T-cell (primary cell): ENCODE results near the gene GIMD1. TPM values are rescaled to one million over a fixed set of nuclear protein-coding genes. Genes with fewer than 3 reads are reported as not detected.

Source experiments
- ATAC-seq, 4 experiments: fragments of 200-7000 bp in 3 of 4; fragments of 150-1000 bp in 1 of 4; cut with Tn5 transposase; replicated peaks in 1 of 4; 1 replicate in 3 of 4; 2 replicates in 1 of 4; pipeline ENCODE4 v1.10.0; 2021; ENCODE audit warnings: moderate library complexity in 3 of 4, mild to moderate bottlenecking in 2 of 4, moderate number of reproducible peaks in 1 of 4
- CTCF ChIA-PET, 2 donors: fragments of 300-600 bp; sonication (Branson Sonifier 250); formaldehyde crosslinking; loops; one replicate each; lab custom pipeline; 2022; ENCODE audit warnings: antibody characterized with exemption in 2 of 2; lab: Charles Lee
- POLR2A ChIA-PET, 2 donors: fragments of 300-600 bp; sonication (Branson Sonifier 250); formaldehyde crosslinking; loops; one replicate each; lab custom pipeline; 2022; ENCODE audit warnings: antibody characterized with exemption in 2 of 2; lab: Charles Lee
- DNase-seq, 35 experiments: peaks; one replicate each; pipeline versions ENCODE4 v3.0.0 to v3.0.0-alpha.2; 2013 to 2023
- H3K27ac ChIP-seq: one replicate; pipeline ENCODE4 v1.5.1; 2013; ENCODE audit warnings: low read length
- H3K27me3 ChIP-seq, 2 experiments: replicated peaks in 1 of 2; 1 replicate in 1 of 2; 2 replicates in 1 of 2; pipeline versions ENCODE4 v1.6.1 to v1.7.0; 2013; ENCODE audit warnings: low read length in 1 of 2, mixed read lengths in 1 of 2; ENCODE audit not compliant: control insufficient read depth in 2 of 2, insufficient read depth in 2 of 2; ENCODE audit errors: extremely low read depth in 1 of 2
- H3K36me3 ChIP-seq, 2 donors: 1 replicate in 1 of 2; 2 replicates in 1 of 2; pipeline versions ENCODE4 v1.6.1 to v1.7.0; 2013; ENCODE audit warnings: low read length in 1 of 2; ENCODE audit not compliant: control insufficient read depth in 2 of 2, insufficient read depth in 1 of 2; ENCODE audit errors: extremely low read depth in 1 of 2
- H3K4me1 ChIP-seq, 2 experiments: 1 replicate in 1 of 2; 2 replicates in 1 of 2; pipeline versions ENCODE4 v1.6.1 to v1.7.0; 2013; ENCODE audit warnings: low read length in 2 of 2, mixed read lengths in 1 of 2; ENCODE audit not compliant: insufficient read depth in 2 of 2, control insufficient read depth in 1 of 2; ENCODE audit errors: extremely low read depth in 1 of 2
- H3K4me3 ChIP-seq, 2 donors: 1 replicate in 1 of 2; 2 replicates in 1 of 2; pipeline versions ENCODE4 v1.5.1 to v1.7.0; 2013; ENCODE audit warnings: mild to moderate bottlenecking in 2 of 2, low read length in 1 of 2, moderate library complexity in 1 of 2; ENCODE audit not compliant: control insufficient read depth in 1 of 2; ENCODE audit errors: extremely low read depth in 1 of 2
- H3K9me3 ChIP-seq: 2 replicates; pipeline ENCODE4 v1.7.0; 2013
- H3K27ac Mint-ChIP-seq, 2 donors: one replicate each; pipeline ENCODE4 v1.8.0; 2020 to 2021; ENCODE audit warnings: mild to moderate bottlenecking in 2 of 2, mixed read lengths in 2 of 2
- H3K27me3 Mint-ChIP-seq, 2 donors: one replicate each; pipeline ENCODE4 v1.8.0; 2021 to 2022; ENCODE audit warnings: mixed read lengths in 2 of 2
- H3K36me3 Mint-ChIP-seq: one replicate; pipeline ENCODE4 v1.8.0; 2021; ENCODE audit warnings: mixed read lengths
- H3K4me1 Mint-ChIP-seq, 3 donors: one replicate each; pipeline ENCODE4 v1.8.0; 2020 to 2022; ENCODE audit warnings: mixed read lengths in 3 of 3, mild to moderate bottlenecking in 1 of 3
- H3K4me3 Mint-ChIP-seq, 3 donors: one replicate each; pipeline ENCODE4 v1.8.0; 2020 to 2022; ENCODE audit warnings: mild to moderate bottlenecking in 3 of 3, mixed read lengths in 3 of 3, moderate library complexity in 3 of 3
- H3K9me3 Mint-ChIP-seq, 3 donors: one replicate each; pipeline ENCODE4 v1.8.0; 2020 to 2022; ENCODE audit warnings: mixed read lengths in 3 of 3
- WGBS: methylation state at CpG from one replicate; pipeline ENCODE4 v1.1.5; 2013; ENCODE audit warnings: missing lambda C conversion rate; ENCODE audit not compliant: insufficient coverage; 5-methylcytosine and 5-hydroxymethylcytosine counted together
- total RNA-seq, 35 experiments: library from RNA in 6 of 35; stranded (reverse) in 6 of 35; fragments of 120-200 nt in 1 of 35; gene quantifications; one replicate each; pipeline versions ENCODE4 v1.2.1 to v1.2.4 and lab custom pipeline; 2013 to 2026

GIMD1 gene
- total RNA-seq, 5 donors from 2014 or later (not counting 1 experiment from before 2014, with no cell fraction given): not detected

- Histone ChIP-seq H3K4me1 (no peaks in the 10 kb centered on the region), H3K4me3 (no peak overlapping the region), H3K27me3 (peaks cover 0 to 4% of the 10 kb centered on the region in 2 experiments), H3K27ac (no peak overlapping the region), H3K9me3 (no peaks in the 10 kb centered on the region), H3K36me3 (no peaks in the 10 kb centered on the region)
- POLR2A ChIA-PET: no interaction called here
- Mint-ChIP-seq H3K27me3 (peaks cover 4 to 17% of the 10 kb centered on the region in 2 donors), H3K36me3 (no peaks in the 10 kb centered on the region), H3K4me1 (no peaks in the 10 kb centered on the region), H3K4me3 (no peak overlapping the region), H3K27ac (no peak overlapping the region), H3K9me3 (no peaks in the 10 kb centered on the region)
- DNase-seq: no peak
- ATAC-seq: no peak
- CTCF ChIA-PET: no interaction called here
- no CpG with 5 or more reads among the region's 3 CpGs for WGBS
Measured at GRCh38 chr4:106362086-106362825, 6.3 kb downstream of the GIMD1 start.

GRCh38 chr4:106358899-106359298 lies 9.7 kb downstream of the GIMD1 start:
- ChIA-PET CTCF (no interaction called here), POLR2A (no interaction called here)
- H3K27me3 ChIP-seq: no peaks in the 10 kb centered on the region
- no peak for ATAC-seq
- no peak overlapping the region for H3K4me3 ChIP-seq
- H3K27ac ChIP-seq: no peak overlapping the region
- Mint-ChIP-seq H3K4me3 (no peak overlapping the region), H3K27ac (no peak overlapping the region), H3K36me3 (no peaks in the 10 kb centered on the region), H3K27me3 (peaks cover 1 to 11% of the 10 kb centered on the region in 2 donors), H3K9me3 (no peaks in the 10 kb centered on the region), H3K4me1 (no peaks in the 10 kb centered on the region)
- WGBS: no CpG with 5 or more reads among the region's 1 CpG
- H3K4me1 ChIP-seq: no peaks in the 10 kb centered on the region
- H3K36me3 ChIP-seq: no peaks in the 10 kb centered on the region
- no peak for DNase-seq
- H3K9me3 ChIP-seq: no peaks in the 10 kb centered on the region

GRCh38 chr4:106355193-106355592 lies 13.4 kb downstream of the GIMD1 start:
- H3K4me3 Mint-ChIP-seq: no peak overlapping the region
- H3K27me3 Mint-ChIP-seq: no peaks in the 10 kb centered on the region
- 100% methylated on average over 2 of the region's 4 CpGs for WGBS
- POLR2A ChIA-PET: no interaction called here
- H3K27ac ChIP-seq: no peak overlapping the region
- CTCF ChIA-PET: no interaction called here
- no peak overlapping the region for H3K4me3 ChIP-seq
- no peaks in the 10 kb centered on the region for H3K36me3 ChIP-seq
- no peaks in the 10 kb centered on the region for H3K9me3 ChIP-seq
- H3K27me3 ChIP-seq: no peaks in the 10 kb centered on the region
- H3K36me3 Mint-ChIP-seq: peaks cover 5% of the 10 kb centered on the region
- no peak overlapping the region for H3K27ac Mint-ChIP-seq
- no peak for ATAC-seq
- no peaks in the 10 kb centered on the region for H3K4me1 Mint-ChIP-seq
- H3K4me1 ChIP-seq: no peaks in the 10 kb centered on the region
- DNase-seq: no peak
- no peaks in the 10 kb centered on the region for H3K9me3 Mint-ChIP-seq

- Mint-ChIP-seq H3K27ac (no peak overlapping the region), H3K4me1 (no peaks in the 10 kb centered on the region), H3K27me3 (no peaks in the 10 kb centered on the region), H3K4me3 (no peak overlapping the region), H3K9me3 (no peaks in the 10 kb centered on the region), H3K36me3 (peaks cover 11% of the 10 kb centered on the region)
- H3K4me3 ChIP-seq: no peak overlapping the region
- CTCF ChIA-PET: no interaction called here
- H3K36me3 ChIP-seq: peaks cover 0 to 6% of the 10 kb centered on the region in 2 donors
- 100% methylated on average over 1 of the region's 1 CpG for WGBS
- POLR2A ChIA-PET: no interaction called here
- no peak overlapping the region for H3K27ac ChIP-seq
- H3K27me3 ChIP-seq: no peaks in the 10 kb centered on the region
- DNase-seq (no peak), ATAC-seq (no peak)
- no peaks in the 10 kb centered on the region for H3K9me3 ChIP-seq
- H3K4me1 ChIP-seq: no peaks in the 10 kb centered on the region
Measured at GRCh38 chr4:106353786-106354185, 14.8 kb downstream of the GIMD1 start.

GRCh38 chr4:106351016-106351415 lies 17.6 kb downstream of the GIMD1 start:
- Histone ChIP-seq H3K4me1 (no peaks in the 10 kb centered on the region), H3K27me3 (no peaks in the 10 kb centered on the region), H3K36me3 (peaks cover 0 to 22% of the 10 kb centered on the region in 2 donors), H3K9me3 (no peaks in the 10 kb centered on the region), H3K27ac (no peak overlapping the region), H3K4me3 (no peak overlapping the region)
- POLR2A ChIA-PET: no interaction called here
- peaks cover 29% of the 10 kb centered on the region for H3K36me3 Mint-ChIP-seq
- CTCF ChIA-PET: interaction anchor here in 1 of 2 donors (1.2 kb wide), 1 partner anchor 23 kb away, joined by 3 read pairs; no protein-coding TSS in a partner anchor
- DNase-seq: no peak
- no peak overlapping the region for H3K4me3 Mint-ChIP-seq
- no peak for ATAC-seq
- H3K4me1 Mint-ChIP-seq: no peaks in the 10 kb centered on the region
- H3K27ac Mint-ChIP-seq: no peak overlapping the region
- no peaks in the 10 kb centered on the region for H3K9me3 Mint-ChIP-seq
- no peaks in the 10 kb centered on the region for H3K27me3 Mint-ChIP-seq

- DNase-seq: no peak
- Histone ChIP-seq H3K36me3 (peaks cover 0 to 35% of the 10 kb centered on the region in 2 donors), H3K27me3 (no peaks in the 10 kb centered on the region), H3K4me3 (no peak overlapping the region), H3K9me3 (no peaks in the 10 kb centered on the region), H3K27ac (no peak overlapping the region), H3K4me1 (no peaks in the 10 kb centered on the region)
- CTCF ChIA-PET: interaction anchor here in 1 of 2 donors (0.5 kb wide), 1 partner anchor 19 kb away, joined by 3 read pairs; no protein-coding TSS in a partner anchor
- no peaks in the 10 kb centered on the region for H3K27me3 Mint-ChIP-seq
- no peak for ATAC-seq
- H3K9me3 Mint-ChIP-seq: no peaks in the 10 kb centered on the region
- H3K4me1 Mint-ChIP-seq: peaks cover 21 to 27% (median 22%) of the 10 kb centered on the region in 3 donors
- WGBS: no CpG with 5 or more reads among the region's 1 CpG
- H3K27ac Mint-ChIP-seq: no peak overlapping the region
- POLR2A ChIA-PET: no interaction called here
- H3K4me3 Mint-ChIP-seq: no peak overlapping the region
- peaks cover 45% of the 10 kb centered on the region for H3K36me3 Mint-ChIP-seq
Measured at GRCh38 chr4:106347167-106347566, 21.4 kb downstream of the GIMD1 start.
